ENCODE results near the gene EPHA3. TPM values are rescaled to one million over a fixed set of nuclear protein-coding genes. Genes with fewer than 3 reads are reported as not detected.
A peak's percentile ranks its signal among the peaks of the same experiment; 100 is the strongest.

Gene EPHA3
- total and polyA plus RNA-seq, 2 donors (not counting 1 experiment from before 2014, with no cell fraction given) = 0.23 to 0.99 TPM

GRCh38 chr3:89441141-89441540 is 333.7 kb downstream of the EPHA3 start:
- Histone ChIP-seq H3K36me3 (ENCODE audit: control insufficient read depth, insufficient read depth, low read length) (no peaks in the 10 kb centered on the region), H3K9me3 (ENCODE audit: control insufficient read depth, insufficient read depth, low read depth, low read length) (no peaks in the 10 kb centered on the region), H3K79me2 (ENCODE audit: control insufficient read depth, insufficient read depth, low read length) (no peaks in the 10 kb centered on the region), H3K27me3 (ENCODE audit: control insufficient read depth, insufficient read depth, low read length) (no peaks in the 10 kb centered on the region), H3K4me1 (ENCODE audit: control insufficient read depth, extremely low read depth, insufficient read depth, low read length) (no peaks in the 10 kb centered on the region), H3K27ac (ENCODE audit: insufficient read depth, low read length) (no peak overlapping the region), H3K4me3 (replicated peaks in 1 of 4; ENCODE audit: control extremely low read depth in 1 of 4, insufficient read depth in 1 of 4, low read depth in 3 of 4, low read length in 4 of 4) (no peak overlapping the region), H2AFZ (ENCODE audit: low read length) (no peak overlapping the region), H3K9ac (ENCODE audit: insufficient read depth, low read length) (no peak overlapping the region), H3K4me2 (ENCODE audit: extremely low read depth, insufficient read depth, low read length) (no peak overlapping the region), H4K20me1 (ENCODE audit: control insufficient read depth, extremely low read depth, insufficient read depth, low read length) (no peaks in the 10 kb centered on the region)
- TF ChIP-seq, protein P1, sequence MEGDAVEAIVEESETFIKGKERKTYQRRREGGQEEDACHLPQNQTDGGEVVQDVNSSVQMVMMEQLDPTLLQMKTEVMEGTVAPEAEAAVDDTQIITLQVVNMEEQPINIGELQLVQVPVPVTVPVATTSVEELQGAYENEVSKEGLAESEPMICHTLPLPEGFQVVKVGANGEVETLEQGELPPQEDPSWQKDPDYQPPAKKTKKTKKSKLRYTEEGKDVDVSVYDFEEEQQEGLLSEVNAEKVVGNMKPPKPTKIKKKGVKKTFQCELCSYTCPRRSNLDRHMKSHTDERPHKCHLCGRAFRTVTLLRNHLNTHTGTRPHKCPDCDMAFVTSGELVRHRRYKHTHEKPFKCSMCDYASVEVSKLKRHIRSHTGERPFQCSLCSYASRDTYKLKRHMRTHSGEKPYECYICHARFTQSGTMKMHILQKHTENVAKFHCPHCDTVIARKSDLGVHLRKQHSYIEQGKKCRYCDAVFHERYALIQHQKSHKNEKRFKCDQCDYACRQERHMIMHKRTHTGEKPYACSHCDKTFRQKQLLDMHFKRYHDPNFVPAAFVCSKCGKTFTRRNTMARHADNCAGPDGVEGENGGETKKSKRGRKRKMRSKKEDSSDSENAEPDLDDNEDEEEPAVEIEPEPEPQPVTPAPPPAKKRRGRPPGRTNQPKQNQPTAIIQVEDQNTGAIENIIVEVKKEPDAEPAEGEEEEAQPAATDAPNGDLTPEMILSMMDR (conservative IDR thresholded peaks at IDR 0.05 in 1 of 2, IDR thresholded peaks at IDR 0.05 in 1 of 2; ENCODE audit: low read depth in 1 of 2, low read length in 2 of 2) = no peak
- no peak for TF ChIP-seq EZH2 (IDR thresholded peaks at IDR 0.05; ENCODE audit: low read length, missing control alignments)
- DNase-seq (ENCODE audit: low read depth in 2 of 2) = no peak

- no peak for TF ChIP-seq EZH2 (IDR thresholded peaks at IDR 0.05; ENCODE audit: low read length, missing control alignments)
- TF ChIP-seq, protein P1 (conservative IDR thresholded peaks at IDR 0.05 in 1 of 2, IDR thresholded peaks at IDR 0.05 in 1 of 2; ENCODE audit: low read depth in 1 of 2, low read length in 2 of 2) = no peak
- Histone ChIP-seq H3K27ac (ENCODE audit: insufficient read depth, low read length) (no peak overlapping the region), H3K9ac (ENCODE audit: insufficient read depth, low read length) (no peak overlapping the region), H3K36me3 (ENCODE audit: control insufficient read depth, insufficient read depth, low read length) (no peaks in the 10 kb centered on the region), H3K4me3 (replicated peaks in 1 of 4; ENCODE audit: control extremely low read depth in 1 of 4, insufficient read depth in 1 of 4, low read depth in 3 of 4, low read length in 4 of 4) (no peak overlapping the region), H3K9me3 (ENCODE audit: control insufficient read depth, insufficient read depth, low read depth, low read length) (no peaks in the 10 kb centered on the region), H3K4me1 (ENCODE audit: control insufficient read depth, extremely low read depth, insufficient read depth, low read length) (no peaks in the 10 kb centered on the region), H4K20me1 (ENCODE audit: control insufficient read depth, extremely low read depth, insufficient read depth, low read length) (no peaks in the 10 kb centered on the region), H3K27me3 (ENCODE audit: control insufficient read depth, insufficient read depth, low read length) (no peaks in the 10 kb centered on the region), H2AFZ (ENCODE audit: low read length) (no peak overlapping the region), H3K4me2 (ENCODE audit: extremely low read depth, insufficient read depth, low read length) (no peak overlapping the region), H3K79me2 (ENCODE audit: control insufficient read depth, insufficient read depth, low read length) (no peaks in the 10 kb centered on the region)
- DNase-seq (ENCODE audit: low read depth in 2 of 2) = no peak
These were observed 339.2 kb downstream of the EPHA3 start for GRCh38 chr3:89446593-89446992.

DNA sequence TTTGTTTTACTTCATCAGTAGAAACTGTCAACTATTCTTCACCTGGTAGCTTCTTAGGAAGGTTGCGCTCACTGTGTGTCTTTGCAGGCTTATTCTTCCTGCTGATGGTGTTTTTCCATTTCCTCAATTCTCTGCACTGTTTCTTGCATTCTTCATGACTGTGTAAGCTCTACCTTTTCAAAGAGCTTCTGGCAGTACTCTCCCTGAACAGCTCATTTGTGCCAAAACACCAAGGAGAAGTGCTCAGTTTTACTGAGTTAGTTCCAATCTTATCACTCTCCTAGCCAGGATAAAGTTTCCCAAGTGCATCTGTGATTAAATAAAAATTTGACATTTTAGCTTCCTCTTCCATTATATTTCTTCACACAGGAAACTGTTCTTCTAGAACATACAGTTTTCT is 339.8 kb downstream of the EPHA3 start:
- Histone ChIP-seq H3K4me1 (ENCODE audit: control insufficient read depth, extremely low read depth, insufficient read depth, low read length) (no peaks in the 10 kb centered on the region), H3K4me3 (replicated peaks in 1 of 4; ENCODE audit: control extremely low read depth in 1 of 4, insufficient read depth in 1 of 4, low read depth in 3 of 4, low read length in 4 of 4) (no peak overlapping the region), H3K27ac (ENCODE audit: insufficient read depth, low read length) (no peak overlapping the region), H3K4me2 (ENCODE audit: extremely low read depth, insufficient read depth, low read length) (no peak overlapping the region), H2AFZ (ENCODE audit: low read length) (no peak overlapping the region), H4K20me1 (ENCODE audit: control insufficient read depth, extremely low read depth, insufficient read depth, low read length) (no peaks in the 10 kb centered on the region), H3K79me2 (ENCODE audit: control insufficient read depth, insufficient read depth, low read length) (no peaks in the 10 kb centered on the region), H3K9ac (ENCODE audit: insufficient read depth, low read length) (no peak overlapping the region), H3K27me3 (ENCODE audit: control insufficient read depth, insufficient read depth, low read length) (no peaks in the 10 kb centered on the region), H3K9me3 (ENCODE audit: control insufficient read depth, insufficient read depth, low read depth, low read length) (no peaks in the 10 kb centered on the region), H3K36me3 (ENCODE audit: control insufficient read depth, insufficient read depth, low read length) (no peaks in the 10 kb centered on the region)
- no peak for TF ChIP-seq EZH2 (IDR thresholded peaks at IDR 0.05; ENCODE audit: low read length, missing control alignments)
- TF ChIP-seq, protein P1 (conservative IDR thresholded peaks at IDR 0.05 in 1 of 2, IDR thresholded peaks at IDR 0.05 in 1 of 2; ENCODE audit: low read depth in 1 of 2, low read length in 2 of 2) = no peak
- DNase-seq (ENCODE audit: low read depth in 2 of 2) = peak in 1 of 2 donors; percentile 34

Data from fibroblast of lung (primary cell).